Measurements from ENCODE around the gene ZNF653. TPM values are rescaled to one million over a fixed set of nuclear protein-coding genes. Genes with fewer than 3 reads are reported as not detected.

The ZNF653 gene
- total and polyA plus RNA-seq, 2 of the 8 experiments (the other 6 are each of a cell fraction or from before 2014, with no cell fraction given) = 7.0 to 7.9 TPM

DNA sequence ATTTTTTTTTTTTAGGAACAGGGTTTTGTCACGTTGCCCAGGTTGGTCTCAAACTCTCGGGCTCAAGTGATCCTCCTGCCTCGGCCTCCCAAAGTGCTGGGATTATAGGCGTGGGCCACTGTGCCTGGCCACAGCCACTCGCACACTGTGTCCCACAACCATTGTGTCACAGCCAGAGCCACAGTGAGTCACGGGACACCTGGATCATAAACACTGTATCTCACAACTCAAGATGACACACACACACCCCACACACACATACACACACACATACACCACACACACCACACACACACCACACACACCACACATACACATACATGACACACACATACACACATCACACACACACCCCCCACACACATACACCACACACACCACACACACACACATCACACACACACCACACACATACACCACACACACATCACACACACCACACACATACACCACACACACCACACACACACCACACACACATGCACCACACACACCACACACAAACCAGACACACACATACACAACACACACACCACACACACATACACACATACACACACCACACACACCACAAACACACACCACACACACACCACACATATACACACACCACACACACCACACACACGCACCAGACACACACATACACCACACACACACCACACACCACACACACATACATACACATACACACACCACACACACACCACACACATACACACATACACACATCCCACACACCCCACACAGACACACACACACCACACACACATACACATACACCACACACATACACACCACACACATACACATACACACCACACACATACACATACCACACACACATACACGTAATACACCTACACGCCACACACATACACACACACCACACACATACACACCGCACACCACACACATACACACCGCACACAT is 41.0 kb downstream of the ZNF653 start:
- Histone ChIP-seq H2BK20ac (ENCODE audit: low read length) (peak overlapping the region; percentile 16), H3K23me2 (ENCODE audit: low read depth, low read length) (peaks cover 9% of the 10 kb centered on the region; the same call in 1 of the 2 replicates), H3K23ac (ENCODE audit: insufficient read length) (no peak overlapping the region), H3K18ac (ENCODE audit: extremely low read depth, low read length) (no peak overlapping the region; the same call in 1 of the 2 replicates), H3K79me1 (ENCODE audit: low read depth, low read length) (peaks cover 4% of the 10 kb centered on the region; the same call in 1 of the 2 replicates), H4K5ac (ENCODE audit: insufficient read length, low read depth, low read length) (peak overlapping the region; percentile 80), H3K4me1 (replicated peaks in 1 of 4; ENCODE audit: control insufficient read depth in 3 of 4, insufficient read depth in 4 of 4, low read length in 3 of 4) (peaks cover 4 to 15% (median 10%) of the 10 kb centered on the region in 4 experiments; a peak in 6 of 7 replicates), H3K9me3 (ENCODE audit: insufficient read depth in 2 of 2, low read depth in 1 of 2, low read length in 1 of 2) (no peaks in the 10 kb centered on the region), H2BK5ac (ENCODE audit: low read depth, low read length) (peak overlapping the region; percentile 67; the same call in 1 of the 2 replicates), H3K36me3 (ENCODE audit: control insufficient read depth in 2 of 4, insufficient read depth in 4 of 4, low read length in 3 of 4) (no peaks in the 10 kb centered on the region), H3K27ac (ENCODE audit: low read depth, low read length) (peak overlapping the region; percentile 22), H4K8ac (ENCODE audit: extremely low read depth, insufficient read depth, low read length) (peak overlapping the region; percentile 51; the same call in 1 of the 2 replicates), H3K4ac (replicated peaks; ENCODE audit: insufficient read length, low read depth, low read length) (peak overlapping the region; percentile 100), H2BK15ac (ENCODE audit: low read length) (peak overlapping the region; percentile 21), H4K91ac (replicated peaks; ENCODE audit: insufficient read length, low read length) (peak overlapping the region; percentile 99), H3K14ac (ENCODE audit: insufficient read length) (peak overlapping the region; percentile 93), H3K56ac (replicated peaks; ENCODE audit: insufficient read length, low read depth, low read length) (peak overlapping the region; percentile 100), H2BK12ac (ENCODE audit: low read depth, low read length) (peak overlapping the region; percentile 97), H3K4me3 (ENCODE audit: extremely low read depth in 1 of 4, insufficient read depth in 2 of 4, low read depth in 3 of 4, low read length in 4 of 4) (0 out of 8 replicates have a peak overlapping the region, but pooled peaks of 1 of the 4 experiments have one; percentile 34), H3K79me2 (ENCODE audit: control insufficient read depth in 1 of 2, insufficient read depth in 2 of 2, low read length in 2 of 2) (no peaks in the 10 kb centered on the region), H3K27me3 (replicated peaks in 1 of 4; ENCODE audit: control insufficient read depth in 3 of 4, extremely low read depth in 1 of 4, insufficient read depth in 3 of 4, low read length in 3 of 4) (no peaks in the 10 kb centered on the region), H2AK5ac (ENCODE audit: low read depth, low read length) (peak overlapping the region; percentile 95), H2AFZ (ENCODE audit: low read length) (no peak overlapping the region), H3K4me2 (ENCODE audit: insufficient read depth in 1 of 2, low read depth in 2 of 2, low read length in 2 of 2) (peak overlapping the region; percentile 50 to 52; a peak in 2 of 4 replicates), H4K20me1 (replicated peaks in 1 of 2; ENCODE audit: control insufficient read depth in 1 of 2, insufficient read depth in 2 of 2, low read length in 2 of 2) (peaks cover 0 to 9% of the 10 kb centered on the region in 2 experiments), H3K9ac (replicated peaks in 1 of 4; ENCODE audit: extremely low read depth in 1 of 4, low read depth in 3 of 4, low read length in 3 of 4) (peak overlapping the region in 1 of 4 experiments; percentile 67; a peak in 2 of 7 replicates), H2BK120ac (replicated peaks; ENCODE audit: low read depth, low read length) (peak overlapping the region; percentile 92)
- CTCF ChIA-PET (ENCODE audit: partially characterized antibody) = interaction anchor here (0.7 kb wide), 1 partner anchor 31 kb away, joined by 3 read pairs; no protein-coding TSS in a partner anchor
- 93 to 100% methylated on average over 3 to 9 of the region's 11 CpGs for WGBS, 2 experiments (ENCODE audit: extremely low coverage in 1 of 2, insufficient coverage in 1 of 2, insufficient read length in 1 of 2, insufficient replicate concordance in 2 of 2, low coverage in 1 of 2, low lambda C conversion rate in 2 of 2, missing lambda C conversion rate in 1 of 2)
- FAIRE-seq (peak; percentile 81), DNase-seq (ENCODE audit: low read depth in 1 of 2, low spot score in 2 of 2) (no peak)
- POLR2A ChIA-PET (ENCODE audit: partially characterized antibody) = interaction anchor here (0.9 to 1.0 kb wide), 3 partner anchors 15 to 19 kb away, joined by 3 to 5 read pairs (median 3); no protein-coding TSS in a partner anchor
- TF ChIP-seq RAD21 (IDR thresholded peaks at IDR 0.05 in 1 of 2, conservative IDR thresholded peaks at IDR 0.05 in 1 of 2; ENCODE audit: low read depth in 2 of 2, low read length in 2 of 2) = no peak
- TF ChIP-seq SP1 (IDR thresholded peaks at IDR 0.05; ENCODE audit: low read depth, low read length) = no peak
- TF ChIP-seq NRF1 (IDR thresholded peaks at IDR 0.05; ENCODE audit: low read depth, low read length) = no peak
- no peak for TF ChIP-seq EP300 (IDR thresholded peaks at IDR 0.05; ENCODE audit: borderline replicate concordance in 1 of 2, low read depth in 2 of 2, low read length in 2 of 2)
